Liver (tissue), 3 donors: ENCODE data around the gene COL5A1.

Experiments used
- CTCF ChIP-seq: fragments of 150-350 bp; IDR thresholded peaks from 2 replicates; pipeline ENCODE4 v1.5.1; 2017; ENCODE audit warnings: improper control_type of control experiment, low read depth, low read length; ENCODE audit not compliant: missing input control
- GABPA ChIP-seq, 2 donors: IDR thresholded peaks in 1 of 2; conservative IDR thresholded peaks in 1 of 2; 2 replicates each; pipeline ENCODE4 v1.6.1; 2016; ENCODE audit warnings: antibody characterized with exemption in 2 of 2, mild to moderate bottlenecking in 1 of 2, moderate library complexity in 1 of 2
- MAX ChIP-seq: IDR thresholded peaks from 2 replicates; pipeline ENCODE4 v1.6.1; 2016; ENCODE audit warnings: antibody characterized with exemption
- RAD21 ChIP-seq, 2 donors: IDR thresholded peaks; 2 replicates each; pipeline ENCODE4 v1.6.1; 2016; ENCODE audit warnings: antibody characterized with exemption in 2 of 2, mild to moderate bottlenecking in 2 of 2
- REST ChIP-seq: IDR thresholded peaks from 2 replicates; pipeline ENCODE4 v1.6.1; 2016; ENCODE audit warnings: antibody characterized with exemption, mild to moderate bottlenecking
- RXRA ChIP-seq, 2 donors: IDR thresholded peaks; 2 replicates each; pipeline ENCODE4 v1.6.1; 2017 to 2018; ENCODE audit warnings: antibody characterized with exemption in 2 of 2, mild to moderate bottlenecking in 1 of 2
- SP1 ChIP-seq: IDR thresholded peaks from 2 replicates; pipeline ENCODE4 v1.6.1; 2018; ENCODE audit warnings: antibody characterized with exemption, mild to moderate bottlenecking
- YY1 ChIP-seq: IDR thresholded peaks from 2 replicates; pipeline ENCODE4 v1.6.1; 2016; ENCODE audit warnings: antibody characterized with exemption, mild to moderate bottlenecking
- ZBTB33 ChIP-seq: IDR thresholded peaks from 2 replicates; pipeline ENCODE4 v1.6.1; 2016; ENCODE audit warnings: antibody characterized with exemption
- donor health status: healthy.
- donor health status: healthy.

- no peak for TF ChIP-seq CTCF
- no peak for TF ChIP-seq ZBTB33
- TF ChIP-seq YY1, result no peak
- no peak for TF ChIP-seq GABPA (IDR thresholded peaks at IDR 0.05 in 1 of 2, conservative IDR thresholded peaks at IDR 0.05 in 1 of 2)
- no peak for TF ChIP-seq SP1
- TF ChIP-seq RXRA (IDR thresholded peaks at IDR 0.05), result no peak
- no peak for TF ChIP-seq REST
- TF ChIP-seq MAX, result no peak
- TF ChIP-seq RAD21 (IDR thresholded peaks at IDR 0.05), result no peak
These were observed 18.8 kb downstream of the COL5A1 start for GRCh38 chr9:134660407-134660806.
